Measurements from ENCODE around the gene DENND5A. TPM values are rescaled to one million over a fixed set of nuclear protein-coding genes. Genes with fewer than 3 reads are reported as not detected.
A peak's percentile ranks its signal among the peaks of the same experiment; 100 is the strongest.

Gene DENND5A
- total RNA-seq, 8 experiments from 2014 or later: 52.7 to 107 (median 78.1) TPM

DNA sequence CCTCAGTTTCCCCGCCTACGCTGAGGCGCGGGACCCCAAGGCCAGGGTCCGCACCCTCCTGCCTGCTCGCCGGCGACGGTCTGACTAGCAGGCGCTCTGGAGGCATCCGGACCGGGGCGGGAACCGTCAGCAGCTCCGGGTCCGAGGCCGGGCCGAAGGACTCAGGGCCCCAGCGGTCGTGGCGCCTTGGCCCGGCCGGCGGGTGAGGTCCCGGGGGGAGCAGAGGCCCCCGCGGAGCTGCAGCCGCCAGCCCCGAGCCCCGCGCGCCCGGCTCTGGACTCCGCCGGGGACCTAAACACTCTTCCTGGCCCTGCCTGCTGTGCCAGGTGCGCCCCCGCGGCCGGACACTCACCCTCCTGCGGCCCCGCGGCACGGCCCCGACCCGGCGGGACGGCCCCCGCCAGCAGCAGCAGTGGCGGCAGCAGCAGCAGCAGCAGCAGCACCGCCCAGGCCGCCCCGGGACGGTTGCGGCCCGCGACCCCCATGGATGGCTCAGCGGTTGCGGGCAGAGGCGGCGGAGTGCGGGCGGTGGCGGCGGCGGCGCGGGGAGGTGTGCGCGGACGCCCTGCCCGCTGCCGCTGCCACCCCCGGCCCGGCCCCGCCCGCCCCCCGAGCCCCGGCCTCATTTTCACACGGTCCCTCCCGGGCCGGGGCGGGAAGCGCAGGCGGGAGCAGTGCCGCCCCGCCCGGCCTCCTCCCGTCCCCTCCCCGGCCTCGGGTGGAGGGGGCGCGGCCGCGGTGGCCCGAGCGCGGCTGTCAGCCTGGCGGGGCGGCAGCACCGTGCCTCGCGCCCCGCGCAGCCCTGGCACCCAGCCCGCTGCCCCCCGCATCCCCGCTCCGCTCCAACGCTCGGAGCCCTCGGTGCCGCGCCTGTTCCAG is 173.9 kb downstream of the DENND5A start, which contains the start of gene SCUBE2:
SCUBE2 (minus strand) TSS at position 556 of the 879 bp plus-strand sequence; CDS start at position 485, 71 bp downstream.
- WGBS, 10 experiments: 8% methylated on average over 5 of the region's 113 CpGs; no CpG with 5 or more reads in 9 of the 10 experiments
- peak within 1 kb of the TSS; percentile 31 to 40 (median 33) for H3K4me3 ChIP-seq
- no peak within 1 kb of the TSS for H3K27ac ChIP-seq
- peak; percentile 56 to 73 (median 64) for ATAC-seq (replicated peaks in 6 of 8)
- H3K4me1 ChIP-seq (replicated peaks in 1 of 2): peaks cover 17 to 19% of the 10 kb centered on the region in 2 donors
- in situ Hi-C loops (cut with MboI; ENCODE audit: low pct_unique_long_range_greater_than_20kb in 2 of 9, low sequenced_read_pairs in 9 of 9, unreplicated experiment in 9 of 9): no loop called here

DNA sequence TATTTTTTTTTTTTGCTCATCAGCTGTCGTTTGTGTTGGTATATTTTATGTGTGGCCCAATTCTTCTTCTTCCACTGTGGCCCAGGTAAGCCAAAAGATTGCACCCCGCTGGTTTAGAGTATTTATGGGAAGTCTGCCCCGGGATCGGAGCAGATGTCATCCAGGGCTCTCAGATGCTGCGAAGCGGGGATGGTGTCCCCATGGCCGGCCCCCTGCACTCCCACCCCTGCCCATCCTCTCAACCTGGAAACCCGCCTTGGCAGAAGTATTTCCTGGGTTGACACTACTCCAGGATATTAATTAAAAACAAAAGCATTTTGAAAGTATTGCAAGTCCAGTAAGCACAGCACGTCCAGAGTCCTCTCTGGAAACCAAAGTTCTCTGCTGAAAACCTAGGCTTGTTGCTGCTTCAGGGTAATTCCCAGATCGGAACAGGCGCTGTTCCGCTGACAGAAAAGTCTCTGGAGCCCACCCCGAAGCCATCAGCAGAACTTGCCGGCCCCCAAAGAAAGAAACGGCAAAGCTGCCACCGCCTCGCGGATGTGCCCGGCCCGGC is 174.6 kb downstream of the DENND5A start:
- peaks cover 17 to 19% of the 10 kb centered on the region in 2 donors for H3K4me1 ChIP-seq (replicated peaks in 1 of 2)
- no peak overlapping the region for H3K27ac ChIP-seq
- H3K4me3 ChIP-seq: peak overlapping the region; percentile 31 to 40 (median 33)
- 17 to 100% (median 55%) methylated on average over 1 to 8 of the region's 20 CpGs; no CpG with 5 or more reads in 4 of the 10 experiments for WGBS, 10 experiments
- in situ Hi-C loops (cut with MboI; ENCODE audit: low pct_unique_long_range_greater_than_20kb in 2 of 9, low sequenced_read_pairs in 9 of 9, unreplicated experiment in 9 of 9): no loop called here
- no peak for ATAC-seq (replicated peaks in 6 of 8)

DNA sequence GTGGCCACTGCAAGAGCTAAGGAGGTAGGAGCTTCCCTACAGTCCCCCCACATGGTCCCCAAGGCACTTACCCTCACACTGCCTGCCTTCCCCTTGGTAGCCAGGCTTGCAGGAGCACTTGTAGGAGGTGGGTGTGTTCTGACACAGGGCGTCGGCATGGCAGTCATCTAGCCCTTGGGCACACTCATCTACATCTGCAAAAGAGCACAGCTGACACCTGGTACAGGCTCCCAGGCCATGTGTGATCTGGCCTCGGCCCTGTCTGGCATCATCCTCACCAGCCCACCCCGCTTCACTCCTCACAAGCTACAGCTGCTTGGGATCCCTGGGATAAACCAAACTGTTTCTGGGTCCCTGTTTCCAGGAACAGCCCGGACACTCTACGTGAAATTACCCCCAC is 175.5 kb downstream of the DENND5A start:
- WGBS, 10 experiments: 37 to 87% (median 73%) methylated on average over 2 to 6 of the region's 6 CpGs; no CpG with 5 or more reads in 5 of the 10 experiments
- in situ Hi-C loops (cut with MboI; ENCODE audit: low pct_unique_long_range_greater_than_20kb in 2 of 9, low sequenced_read_pairs in 9 of 9, unreplicated experiment in 9 of 9): no loop called here

DNA sequence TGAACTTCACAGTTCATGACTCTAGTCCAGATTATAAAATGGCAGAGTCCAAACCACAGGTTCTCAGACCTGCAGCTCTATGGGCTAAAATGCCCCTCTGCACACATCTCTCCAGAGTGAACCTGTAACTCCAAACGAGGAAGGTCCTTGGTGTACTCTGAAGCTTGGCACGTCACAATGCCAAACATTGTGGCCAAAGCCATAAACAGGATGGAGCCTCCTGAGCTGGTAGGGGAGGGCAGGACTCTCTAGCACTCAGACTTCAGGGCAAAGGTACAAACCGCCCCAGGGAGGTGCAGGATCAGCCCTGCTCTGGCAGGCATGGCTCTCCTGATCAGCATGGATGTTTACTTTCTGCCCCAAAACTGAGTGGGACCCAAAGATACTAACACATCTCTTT is 176.1 kb downstream of the DENND5A start:
- ATAC-seq (replicated peaks in 6 of 8): no peak
- WGBS, 10 experiments: 40 to 100% (median 86%) methylated on average over 1 to 3 of the region's 3 CpGs; no CpG with 5 or more reads in 6 of the 10 experiments
- in situ Hi-C loops (cut with MboI; ENCODE audit: low pct_unique_long_range_greater_than_20kb in 2 of 9, low sequenced_read_pairs in 9 of 9, unreplicated experiment in 9 of 9): no loop called here
- peaks cover 17 to 19% of the 10 kb centered on the region in 2 donors for H3K4me1 ChIP-seq (replicated peaks in 1 of 2)
- no peak overlapping the region for H3K27ac ChIP-seq
- no peak overlapping the region for H3K4me3 ChIP-seq

More for the DNA sequence above, 175.5 kb downstream of the DENND5A start:
- Histone ChIP-seq H3K4me3 (no peak overlapping the region), H3K27ac (no peak overlapping the region), H3K4me1 (replicated peaks in 1 of 2) (peaks cover 17 to 19% of the 10 kb centered on the region in 2 donors)
- ATAC-seq (replicated peaks in 6 of 8): peak in 3 of 8 experiments; percentile 84 to 90 (median 86)

Other genes with a start within 250 kb of the DENND5A start
- gene SCUBE2, start 173.8 kb downstream of the DENND5A start, total RNA-seq: 10 to 100 TPM in 1 of 8 experiments, 1 to 10 TPM in 6, under 1 TPM in 1; 0.94 to 25.4 (median 3.4) TPM
- 10 to 100 TPM; 27.7 to 41.6 (median 30.4) TPM for gene TMEM41B, start 49.2 kb upstream of the DENND5A start, total RNA-seq
- 100 to 1,000 TPM in 2 of 8 experiments, 10 to 100 TPM in 6; 61.6 to 159 (median 77.1) TPM for gene IPO7, start 119.3 kb upstream of the DENND5A start, total RNA-seq
- 10 to 100 TPM; 18.5 to 29.7 (median 23.0) TPM for gene ZNF143, start 195.7 kb upstream of the DENND5A start, total RNA-seq

Measured in motor neuron (in vitro differentiated cells).